Ovary (tissue), 3 donors: ENCODE results near the gene FRMPD2.

Source experiments
- CTCF ChIP-seq, 3 donors: fragments of 450-650 bp in 2 of 3; fragments of 200-600 bp in 1 of 3; IDR thresholded peaks; one replicate each; pipeline versions ENCODE4 v1.5.1 to v1.8.0; 2016 to 2022; ENCODE audit warnings: antibody characterized with exemption in 3 of 3, mild to moderate bottlenecking in 1 of 3
- EP300 ChIP-seq: sonication (generic); formaldehyde crosslinking; IDR thresholded peaks from one replicate; pipeline ENCODE4 v1.6.1; 2017; ENCODE audit warnings: antibody characterized with exemption
- POLR2A ChIP-seq: fragments of 450-650 bp; IDR thresholded peaks from one replicate; pipeline ENCODE4 v1.6.1; 2017; ENCODE audit warnings: antibody characterized with exemption, mild to moderate bottlenecking, moderate library complexity
- donor health status: DM: no; HTN: no; CAD: no.

DNA sequence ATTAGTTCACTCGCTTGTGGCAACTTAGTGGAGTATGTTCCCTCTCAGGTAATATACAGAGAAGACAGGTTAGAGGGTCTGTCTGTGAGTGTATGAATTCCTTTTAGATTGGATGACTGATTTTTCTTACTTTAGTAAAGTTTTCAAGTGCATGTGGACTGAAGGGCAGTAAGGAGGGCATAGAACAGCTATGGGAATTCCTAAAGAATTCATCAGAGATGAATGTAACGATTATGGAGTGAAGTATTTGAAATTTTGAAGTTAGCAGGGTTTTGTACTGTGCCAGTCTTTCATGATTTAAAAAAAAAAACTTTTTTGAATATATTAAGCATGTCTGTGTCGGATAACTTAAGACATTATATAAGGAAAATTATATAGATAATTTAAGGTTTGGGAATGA, 47.5 kb upstream of the FRMPD2 start:
- TF ChIP-seq POLR2A (no peak), CTCF (IDR thresholded peaks at IDR 0.05) (no peak), EP300 (no peak)
